H9 (cell line): Measurements from ENCODE around the gene PACSIN3. TPM values are rescaled to one million over a fixed set of nuclear protein-coding genes. Genes with fewer than 3 reads are reported as not detected.

Experiments
- DNase-seq: peaks from one replicate; pipeline ENCODE4 v3.0.0-alpha.2; 2017
- H2AFZ ChIP-seq: one replicate; pipeline ENCODE4 v1.6.1; 2013; ENCODE audit warnings: mild to moderate bottlenecking, low read length, control low read depth, moderate library complexity
- H2AK5ac ChIP-seq: 2 replicates; pipeline ENCODE4 v1.6.1; 2013; ENCODE audit warnings: low read length, control low read depth, mixed read lengths; ENCODE audit not compliant: insufficient read length
- H2BK120ac ChIP-seq: one replicate; pipeline ENCODE4 v1.6.1; 2013; ENCODE audit warnings: low read depth, mild to moderate bottlenecking, low read length, control low read depth, inconsistent platforms; ENCODE audit not compliant: poor library complexity, severe bottlenecking
- H2BK12ac ChIP-seq: 2 replicates; pipeline ENCODE4 v1.6.1; 2013; ENCODE audit warnings: low read length, control low read depth, mixed read lengths, low read depth; ENCODE audit not compliant: insufficient read length
- H2BK15ac ChIP-seq: 2 replicates; pipeline ENCODE4 v1.6.1; 2013; ENCODE audit warnings: low read depth, low read length, control low read depth
- H2BK20ac ChIP-seq: one replicate; pipeline ENCODE4 v1.6.1; 2013; ENCODE audit warnings: low read depth, mild to moderate bottlenecking, low read length, control low read depth, inconsistent platforms; ENCODE audit not compliant: poor library complexity, severe bottlenecking
- H2BK5ac ChIP-seq: 2 replicates; pipeline ENCODE4 v1.6.1; 2013; ENCODE audit warnings: low read length, control low read depth, mixed read lengths; ENCODE audit not compliant: insufficient read length
- H3K14ac ChIP-seq: 2 replicates; pipeline ENCODE4 v1.6.1; 2013; ENCODE audit warnings: low read length, control low read depth; ENCODE audit not compliant: insufficient read depth
- H3K18ac ChIP-seq: 2 replicates; pipeline ENCODE4 v1.6.1; 2013; ENCODE audit warnings: low read depth, mild to moderate bottlenecking, mixed read lengths, low read length, control low read depth; ENCODE audit not compliant: insufficient read length
- H3K23ac ChIP-seq: 2 replicates; pipeline ENCODE4 v1.6.1; 2013; ENCODE audit warnings: low read length, control low read depth, mixed read lengths, low read depth; ENCODE audit not compliant: insufficient read length
- H3K23me2 ChIP-seq: 2 replicates; pipeline ENCODE4 v1.6.1; 2013; ENCODE audit warnings: low read depth, mild to moderate bottlenecking, mixed read lengths, low read length, control low read depth; ENCODE audit not compliant: insufficient read length, poor library complexity, severe bottlenecking
- H3K27ac ChIP-seq: 2 replicates; pipeline ENCODE4 v1.5.1; 2013; ENCODE audit warnings: low read length, control low read depth, mixed read lengths, low read depth; ENCODE audit not compliant: insufficient read length
- H3K27me3 ChIP-seq: 2 replicates; pipeline ENCODE4 v1.6.1; 2013; ENCODE audit warnings: low read length, control low read depth, inconsistent platforms; ENCODE audit not compliant: insufficient read depth
- H3K4ac ChIP-seq: 2 replicates; pipeline ENCODE4 v1.6.1; 2013; ENCODE audit warnings: low read depth, mild to moderate bottlenecking, control low read depth, inconsistent platforms, low read length, moderate library complexity
- H3K4me1 ChIP-seq: 2 replicates; pipeline ENCODE4 v1.6.1; 2013; ENCODE audit warnings: low read length, control low read depth, inconsistent platforms; ENCODE audit not compliant: insufficient read depth
- H3K4me2 ChIP-seq: 2 replicates; pipeline ENCODE4 v1.6.1; 2013; ENCODE audit warnings: low read length, control low read depth, mixed read lengths; ENCODE audit not compliant: insufficient read length, insufficient read depth
- H3K56ac ChIP-seq: 2 replicates; pipeline ENCODE4 v1.6.1; 2013; ENCODE audit warnings: low read depth, mild to moderate bottlenecking, mixed read lengths, low read length, control low read depth; ENCODE audit not compliant: insufficient read length
- H3K79me1 ChIP-seq: 2 replicates; pipeline ENCODE4 v1.6.1; 2013; ENCODE audit warnings: low read depth, mild to moderate bottlenecking, moderate library complexity, low read length, control low read depth, inconsistent platforms; ENCODE audit not compliant: insufficient read depth, poor library complexity, severe bottlenecking
- H3K79me2 ChIP-seq: 2 replicates; pipeline ENCODE4 v1.6.1; 2013; ENCODE audit warnings: low read length, control low read depth, inconsistent platforms; ENCODE audit not compliant: insufficient read depth
- H3K9ac ChIP-seq: 2 replicates; pipeline ENCODE4 v1.6.1; 2013; ENCODE audit warnings: low read length, control low read depth, mixed read lengths; ENCODE audit not compliant: insufficient read length; ENCODE audit errors: extremely low read depth
- H3K9me3 ChIP-seq: one replicate; pipeline ENCODE4 v1.6.1; 2013; ENCODE audit warnings: low read depth, low read length, inconsistent platforms; ENCODE audit not compliant: control insufficient read depth
- H3T11ph ChIP-seq: one replicate; pipeline ENCODE4 v1.6.1; 2013; ENCODE audit warnings: mild to moderate bottlenecking, low read length, control low read depth, inconsistent platforms
- H4K20me1 ChIP-seq: one replicate; pipeline ENCODE4 v1.6.1; 2013; ENCODE audit not compliant: control insufficient read depth, insufficient read length, insufficient read depth
- H4K5ac ChIP-seq: 2 replicates; pipeline ENCODE4 v1.6.1; 2013; ENCODE audit warnings: low read depth, mild to moderate bottlenecking, mixed read lengths, low read length, control low read depth; ENCODE audit not compliant: insufficient read length
- H4K8ac ChIP-seq: replicated peaks from 2 replicates; pipeline ENCODE4 v1.6.1; 2013; ENCODE audit warnings: low read length, control low read depth, mixed read lengths, low read depth; ENCODE audit not compliant: insufficient read length
- H4K91ac ChIP-seq: 2 replicates; pipeline ENCODE4 v1.6.1; 2013; ENCODE audit warnings: low read depth, mild to moderate bottlenecking, moderate library complexity, mixed read lengths, low read length, control low read depth; ENCODE audit not compliant: insufficient read length
- H3K27ac Mint-ChIP-seq, 3 experiments: 2 replicates in 2 of 3; 3 replicates in 1 of 3; pipeline ENCODE4 v1.8.0; 2020 to 2021; ENCODE audit warnings: mixed read lengths in 3 of 3, mild to moderate bottlenecking in 1 of 3, moderate library complexity in 1 of 3
- H3K27me3 Mint-ChIP-seq: 2 replicates; pipeline ENCODE4 v1.8.0; 2021; ENCODE audit warnings: low read depth, mild to moderate bottlenecking, moderate library complexity, mixed read lengths
- H3K36me3 Mint-ChIP-seq, 3 experiments: 2 replicates in 2 of 3; 3 replicates in 1 of 3; pipeline ENCODE4 v1.8.0; 2020 to 2021; ENCODE audit warnings: low read depth in 3 of 3, mixed read lengths in 3 of 3; ENCODE audit not compliant: insufficient read depth in 1 of 3
- H3K4me1 Mint-ChIP-seq, 2 experiments: 2 replicates each; pipeline ENCODE4 v1.8.0; 2020; ENCODE audit warnings: mixed read lengths in 2 of 2
- H3K4me3 Mint-ChIP-seq, 2 experiments: 2 replicates in 1 of 2; 3 replicates in 1 of 2; pipeline ENCODE4 v1.8.0; 2020 to 2021; ENCODE audit warnings: mild to moderate bottlenecking in 2 of 2, mixed read lengths in 2 of 2, moderate library complexity in 1 of 2
- H3K9me3 Mint-ChIP-seq, 2 experiments: 2 replicates in 1 of 2; 3 replicates in 1 of 2; pipeline ENCODE4 v1.8.0; 2020; ENCODE audit warnings: mild to moderate bottlenecking in 2 of 2, mixed read lengths in 2 of 2, moderate library complexity in 1 of 2
- CTCF ChIP-seq: fragments of 200-600 bp; sonication (generic); conservative IDR thresholded peaks from 3 replicates; pipeline ENCODE4 v1.8.0; 2021; ENCODE audit warnings: antibody characterized with exemption, mild to moderate bottlenecking
- WGBS: extraction: QIAGEN DNeasy Blood & Tissue Kit; methylation state at CpG from one replicate; pipeline ENCODE4 v1.1.7; 2013; ENCODE audit warnings: missing lambda C conversion rate, low lambda C conversion rate, mixed read lengths; ENCODE audit not compliant: insufficient read length; ENCODE audit errors: extremely low coverage; 5-methylcytosine and 5-hydroxymethylcytosine counted together
- total RNA-seq: library from RNA; stranded (reverse); gene quantifications from 2 replicates; pipeline ENCODE4 v1.2.1, GENCODE V29; 2021

The PACSIN3 gene
- total RNA-seq, 1 experiment from 2014 or later: 63.0 TPM

GRCh38 chr11:47156333-47156732 is 29.9 kb downstream of the PACSIN3 start:
- no peaks in the 10 kb centered on the region for H4K20me1 ChIP-seq
- H3K79me1 ChIP-seq: no peaks in the 10 kb centered on the region
- no peaks in the 10 kb centered on the region for H3K23me2 ChIP-seq
- no peak overlapping the region for H3T11ph ChIP-seq
- H3K4me1 ChIP-seq: peaks cover 3% of the 10 kb centered on the region; the same call in 1 of the 2 replicates
- H3K4me2 ChIP-seq: no peak overlapping the region
- H3K23ac ChIP-seq: no peak overlapping the region
- H4K91ac ChIP-seq: no peak overlapping the region
- peaks cover 0 to 2% (median 0%) of the 10 kb centered on the region in 3 experiments; a peak in 1 of 7 replicates for H3K36me3 Mint-ChIP-seq
- DNase-seq: no peak
- TF ChIP-seq CTCF: no peak
- no peak overlapping the region for H2BK20ac ChIP-seq
- H3K4me3 Mint-ChIP-seq: no peak overlapping the region
- H3K14ac ChIP-seq: no peak overlapping the region
- peaks cover 24 to 35% of the 10 kb centered on the region in 2 experiments for H3K4me1 Mint-ChIP-seq
- no peaks in the 10 kb centered on the region; the same call in 1 of the 2 replicates for H3K27me3 Mint-ChIP-seq
- H3K56ac ChIP-seq: no peak overlapping the region
- no peak overlapping the region for H3K27ac ChIP-seq
- H4K8ac ChIP-seq: no peak overlapping the region
- H3K9me3 Mint-ChIP-seq: no peaks in the 10 kb centered on the region; a peak in 1 of 5 replicates
- H4K5ac ChIP-seq: no peak overlapping the region
- H2BK15ac ChIP-seq: no peak overlapping the region
- no peaks in the 10 kb centered on the region for H3K27me3 ChIP-seq
- H2BK120ac ChIP-seq: no peak overlapping the region
- no peak overlapping the region for H2AK5ac ChIP-seq
- WGBS: no CpG with 5 or more reads among the region's 6 CpGs
- H2BK12ac ChIP-seq: no peak overlapping the region
- H2AFZ ChIP-seq: no peak overlapping the region
- no peak overlapping the region for H3K18ac ChIP-seq
- no peak overlapping the region for H3K4ac ChIP-seq
- H3K9me3 ChIP-seq: no peaks in the 10 kb centered on the region
- H3K79me2 ChIP-seq: no peaks in the 10 kb centered on the region
- no peak overlapping the region for H2BK5ac ChIP-seq
- no peak overlapping the region for H3K9ac ChIP-seq
- no peak overlapping the region for H3K27ac Mint-ChIP-seq
